Activated CD8-positive, alpha-beta memory T cell treated with anti-CD3 and anti-CD28 coated beads, Interleukin-2, amount 50 U/mL, for 48 hours (primary cell): ENCODE data around the gene RPTOR.
"Not testable (repeated sequence)": the region's sequence is repeated elsewhere in the genome, so short reads cannot be mapped to it uniquely, and the experiment has no call there.

ENCODE experiments used
- DNase-seq: peaks from one replicate; pipeline ENCODE4 v3.0.0-alpha.2; 2020

RPTOR gene

GRCh38 chr17:80751070-80751945 is 206.7 kb downstream of the RPTOR start:
- peak; percentile 48 for DNase-seq

GRCh38 chr17:80751946-80752581 is 207.4 kb downstream of the RPTOR start:
- DNase-seq = peak; percentile 48

DNA sequence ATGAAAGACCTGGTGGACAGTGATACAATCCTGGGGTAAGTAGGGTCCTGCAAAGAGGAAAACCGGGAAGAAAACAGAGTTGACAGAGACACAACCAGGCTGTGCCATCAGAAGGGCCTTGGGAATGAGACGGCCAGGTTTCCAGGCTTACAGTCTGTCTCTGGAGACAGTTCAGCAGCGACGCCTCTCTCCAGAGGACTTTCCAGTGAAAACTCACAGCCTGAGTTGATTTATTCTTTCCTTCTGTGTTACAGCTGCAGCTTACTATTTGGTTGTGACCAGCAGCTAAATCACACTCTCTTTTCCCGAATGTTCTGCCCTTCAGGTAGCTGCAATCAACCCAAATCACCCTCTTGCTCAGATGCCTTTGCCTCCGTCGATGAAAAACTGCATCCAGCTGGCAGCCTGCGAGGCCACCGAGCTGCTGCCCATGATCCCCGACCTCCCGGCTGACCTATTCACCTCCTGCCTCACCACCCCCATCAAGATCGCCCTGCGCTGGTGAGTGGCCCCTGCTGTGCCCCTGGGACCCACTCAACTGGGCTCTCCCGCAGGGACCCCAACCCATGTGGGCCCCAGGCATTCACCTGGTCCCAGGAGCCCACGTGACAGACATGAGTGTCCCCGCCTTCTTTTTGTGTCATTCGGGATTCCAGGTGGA is 209.2 kb downstream of the RPTOR start:
- DNase-seq = no peak

GRCh38 chr17:80754846-80755245 is 210.2 kb downstream of the RPTOR start:
- DNase-seq = peak; percentile 43

DNA sequence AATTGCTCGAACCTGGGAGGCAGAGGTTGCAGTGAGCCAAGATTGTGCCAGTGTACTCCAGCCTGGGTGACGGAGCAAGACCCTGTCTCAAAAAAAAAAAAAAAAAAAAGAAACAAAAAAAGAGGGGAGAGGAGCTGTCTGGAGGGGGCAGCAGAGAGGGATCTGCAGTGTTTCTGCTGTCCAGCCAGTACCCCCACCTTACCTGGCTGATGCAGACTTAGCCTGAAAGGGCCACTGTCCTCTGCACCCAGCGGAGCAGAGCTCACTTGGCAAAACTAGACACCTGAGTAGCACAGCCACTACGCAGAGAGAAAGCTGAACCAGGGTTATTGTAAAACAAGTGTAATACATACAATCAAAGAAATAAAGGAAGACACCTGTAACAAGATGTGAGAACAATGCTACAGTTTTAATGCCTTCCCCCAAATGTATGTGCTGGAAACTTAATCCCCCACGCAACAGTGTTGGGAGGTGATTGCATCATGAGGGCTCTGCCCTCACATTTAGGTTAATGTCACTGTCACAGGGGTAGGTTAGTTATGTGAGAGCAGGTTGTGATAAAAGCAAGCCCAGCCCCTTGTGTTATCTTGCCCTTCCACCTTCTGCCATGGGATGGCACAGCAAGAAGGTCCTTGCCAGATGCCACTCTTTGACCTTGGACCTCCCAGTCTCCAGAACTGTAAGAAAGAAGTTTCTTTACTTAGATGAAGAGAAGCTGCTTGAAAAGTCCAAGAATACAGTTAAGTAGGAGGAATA is 211.2 kb downstream of the RPTOR start:
- DNase-seq = peak; percentile 48

- no peak for DNase-seq
Measured at GRCh38 chr17:80758481-80759376, 214.1 kb downstream of the RPTOR start.

- DNase-seq = no peak
Measured at GRCh38 chr17:80759377-80759673, 214.7 kb downstream of the RPTOR start.

DNA sequence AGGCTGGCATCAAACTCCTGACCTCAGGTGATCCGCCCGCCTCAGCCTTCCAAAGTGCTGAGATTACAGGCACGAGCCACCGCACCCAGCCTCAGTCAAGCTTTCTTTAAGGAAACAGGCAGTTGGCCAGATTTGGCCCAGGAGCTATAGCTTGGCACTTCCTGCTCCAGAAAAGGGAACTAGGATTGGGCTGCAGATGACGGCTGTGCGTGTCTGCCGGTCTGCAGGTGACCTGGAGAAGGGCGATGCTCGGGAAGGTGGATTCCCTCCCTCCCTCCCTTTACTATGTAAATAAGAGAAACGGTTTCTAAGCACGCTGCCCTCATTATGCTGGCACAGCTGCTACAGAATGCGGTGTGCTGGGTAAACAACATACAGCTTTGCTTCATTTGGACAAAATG is 215.9 kb downstream of the RPTOR start:
- DNase-seq = no peak

DNA sequence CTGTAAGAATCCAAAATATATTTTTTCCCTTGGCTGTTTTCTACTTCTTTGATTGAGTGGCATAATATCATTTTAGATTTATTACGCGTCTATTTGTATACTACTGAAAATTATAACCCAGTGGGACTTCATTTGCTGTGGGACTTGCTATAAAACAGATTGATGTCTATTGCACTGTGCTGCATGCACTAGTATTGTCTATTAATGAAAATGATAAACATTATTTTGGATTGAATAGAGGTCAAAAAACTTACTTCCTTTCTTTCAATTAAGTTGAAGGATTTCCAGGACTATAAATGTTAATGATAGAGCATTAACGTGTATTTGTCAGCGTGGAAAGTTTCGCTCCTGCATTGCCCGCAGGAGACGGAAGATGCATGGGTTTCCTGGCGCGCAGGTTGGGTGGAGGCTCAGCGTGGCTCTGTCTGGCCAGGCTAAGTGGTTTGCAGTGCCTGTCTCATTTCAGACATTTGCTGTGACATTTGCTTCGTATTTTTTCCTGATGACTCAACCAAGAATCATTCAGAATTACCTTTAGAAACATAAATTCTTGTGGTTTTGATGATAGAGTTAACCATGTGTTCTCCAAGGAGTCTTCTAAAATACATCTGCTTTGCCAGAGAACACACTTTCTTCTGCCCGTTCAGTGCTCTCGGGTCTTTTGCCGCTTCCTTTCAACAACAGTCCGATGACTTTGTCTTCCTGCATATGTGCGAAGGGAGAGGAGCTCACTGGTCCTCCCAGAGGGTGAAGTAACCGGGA is 216.7 kb downstream of the RPTOR start:
- peak; percentile 81 for DNase-seq

- no peak for DNase-seq
Measured at GRCh38 chr17:80762076-80762475, 217.4 kb downstream of the RPTOR start.

- DNase-seq = no peak
Measured at GRCh38 chr17:80763293-80763867, 218.7 kb downstream of the RPTOR start.

GRCh38 chr17:80764627-80765145 is 220.0 kb downstream of the RPTOR start:
- DNase-seq = not testable (repeated sequence)

DNA sequence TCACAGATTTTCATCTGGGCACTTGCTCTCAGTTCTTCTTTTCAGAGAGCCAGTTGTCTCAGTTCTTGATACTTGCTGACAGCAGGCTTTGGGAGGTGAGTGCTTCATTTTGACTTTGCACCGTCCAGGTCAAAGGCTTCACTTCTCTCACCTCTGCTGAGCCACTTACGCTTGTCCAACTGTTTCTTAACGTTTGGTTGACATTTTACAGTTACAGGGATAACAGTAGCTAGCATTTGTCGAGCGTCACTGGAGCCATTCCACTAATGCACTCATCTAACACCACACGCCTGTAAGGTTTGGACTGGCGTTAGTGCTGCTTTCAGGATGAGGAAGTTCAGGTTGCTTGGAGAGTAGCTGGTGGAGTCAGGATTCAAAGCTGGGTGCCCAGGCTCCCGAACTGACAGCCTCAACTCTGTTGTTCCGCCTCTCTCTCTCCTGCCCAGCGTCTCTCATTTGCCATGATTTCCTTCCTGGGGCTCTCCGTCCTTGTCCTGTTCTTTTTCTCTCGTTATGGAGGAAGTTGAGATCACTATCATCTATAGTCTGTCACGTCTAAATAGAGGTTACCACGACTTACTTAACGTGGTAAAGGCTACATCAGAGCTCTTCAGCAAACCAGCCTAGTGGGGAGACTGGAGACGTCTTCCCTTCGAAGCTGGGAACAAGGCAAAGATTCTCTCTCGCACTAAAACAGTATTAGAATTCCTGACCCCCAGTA is 220.8 kb downstream of the RPTOR start:
- DNase-seq = no peak

DNA sequence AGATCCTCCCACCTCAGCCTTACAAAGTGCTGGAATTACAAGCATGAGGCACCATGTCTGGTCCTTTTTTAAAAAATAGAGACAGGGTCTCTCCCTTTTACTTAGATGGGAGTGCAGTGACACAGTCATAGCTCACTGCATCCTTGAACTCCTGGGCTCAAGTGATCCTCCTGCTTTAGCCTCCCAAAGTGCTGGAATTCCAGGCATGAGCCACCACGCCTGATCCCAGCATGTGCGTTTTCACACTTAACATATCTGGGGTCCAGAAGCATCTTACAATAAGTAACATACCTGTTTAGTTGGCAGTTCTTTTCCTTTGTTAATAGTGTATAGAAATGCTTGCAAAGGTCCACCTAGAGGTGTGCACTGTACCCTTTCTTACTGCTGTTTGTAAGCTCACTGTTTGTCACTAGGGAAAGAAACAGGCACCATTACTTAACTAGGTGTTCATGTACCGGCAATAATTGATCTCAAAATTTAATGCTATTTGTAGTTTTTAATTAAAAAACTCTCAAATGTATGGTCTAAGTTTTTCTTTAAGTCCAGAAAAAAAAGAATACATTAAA is 221.7 kb downstream of the RPTOR start:
- DNase-seq = no peak

GRCh38 chr17:80768389-80768788 is 223.8 kb downstream of the RPTOR start:
- no peak for DNase-seq

- no peak for DNase-seq
Measured at GRCh38 chr17:80768936-80769335, 224.3 kb downstream of the RPTOR start.

DNA sequence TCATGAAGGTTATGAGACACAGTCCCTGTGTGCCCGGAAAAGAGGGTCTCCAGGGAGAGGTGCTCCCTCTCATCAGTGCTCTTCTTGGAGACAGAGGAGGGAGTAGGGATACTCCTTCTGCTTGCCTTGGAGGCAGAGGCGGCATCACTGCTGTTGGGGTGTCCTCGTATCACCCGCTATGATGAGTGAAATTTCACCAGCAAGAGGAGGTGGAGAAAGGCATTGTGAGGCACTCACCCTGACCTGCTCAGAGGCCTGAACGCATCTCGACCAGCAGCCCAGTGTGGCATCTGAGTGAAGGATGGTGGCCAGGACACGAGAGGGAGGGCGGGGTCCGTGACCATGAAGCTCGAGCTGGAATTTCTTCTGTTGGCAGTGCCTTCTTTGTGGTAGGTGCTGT is 224.9 kb downstream of the RPTOR start:
- DNase-seq = no peak

DNA sequence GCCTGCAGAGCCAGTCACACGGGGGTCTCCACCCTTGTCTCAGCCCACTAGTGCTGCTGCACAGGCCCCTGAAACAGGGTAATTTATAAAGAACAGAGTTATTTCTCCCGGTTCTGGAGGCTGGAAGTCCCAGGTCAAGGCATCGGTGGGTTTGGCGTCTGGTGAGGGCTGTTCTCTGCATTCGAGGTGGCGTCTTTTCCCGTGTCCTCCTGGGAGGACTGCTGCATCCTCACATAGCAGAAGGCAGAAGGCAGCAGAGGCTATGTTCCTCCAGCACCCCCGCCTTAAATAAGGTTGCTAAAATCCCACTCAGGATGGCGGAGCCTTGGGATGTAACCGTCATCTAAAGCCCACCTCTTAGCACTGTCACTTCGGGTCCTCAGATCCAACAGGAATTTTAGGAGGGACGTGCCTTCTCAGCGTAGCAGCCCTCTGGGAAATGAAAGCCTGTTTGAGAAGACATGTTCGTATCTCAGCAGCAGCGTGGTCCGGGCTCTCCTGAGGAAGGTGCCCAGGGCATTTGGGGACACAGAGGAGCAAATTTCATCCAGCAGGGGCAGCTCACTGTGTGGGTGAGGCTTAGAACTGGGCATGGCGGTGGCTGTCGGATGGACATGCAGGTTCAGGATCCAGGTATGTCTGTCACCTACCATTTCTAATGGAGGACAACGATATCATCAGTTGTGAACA is 225.4 kb downstream of the RPTOR start:
- DNase-seq = no peak
